Measurements from ENCODE around the gene RELA.

DNA sequence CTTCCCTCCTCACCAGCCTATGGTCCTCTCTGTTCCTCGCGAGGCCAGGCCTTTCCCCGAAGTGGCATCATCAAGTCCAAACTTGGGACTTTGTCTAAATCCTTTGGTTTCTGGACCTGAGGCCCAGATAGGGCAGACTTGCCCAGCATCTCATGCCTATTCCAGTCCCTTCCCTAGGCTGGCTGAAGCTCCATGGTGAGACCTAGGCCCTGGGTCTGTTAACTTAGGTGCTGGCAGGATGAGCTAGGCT is 11.5 kb downstream of the RELA start:
- TF ChIP-seq, protein P1, sequence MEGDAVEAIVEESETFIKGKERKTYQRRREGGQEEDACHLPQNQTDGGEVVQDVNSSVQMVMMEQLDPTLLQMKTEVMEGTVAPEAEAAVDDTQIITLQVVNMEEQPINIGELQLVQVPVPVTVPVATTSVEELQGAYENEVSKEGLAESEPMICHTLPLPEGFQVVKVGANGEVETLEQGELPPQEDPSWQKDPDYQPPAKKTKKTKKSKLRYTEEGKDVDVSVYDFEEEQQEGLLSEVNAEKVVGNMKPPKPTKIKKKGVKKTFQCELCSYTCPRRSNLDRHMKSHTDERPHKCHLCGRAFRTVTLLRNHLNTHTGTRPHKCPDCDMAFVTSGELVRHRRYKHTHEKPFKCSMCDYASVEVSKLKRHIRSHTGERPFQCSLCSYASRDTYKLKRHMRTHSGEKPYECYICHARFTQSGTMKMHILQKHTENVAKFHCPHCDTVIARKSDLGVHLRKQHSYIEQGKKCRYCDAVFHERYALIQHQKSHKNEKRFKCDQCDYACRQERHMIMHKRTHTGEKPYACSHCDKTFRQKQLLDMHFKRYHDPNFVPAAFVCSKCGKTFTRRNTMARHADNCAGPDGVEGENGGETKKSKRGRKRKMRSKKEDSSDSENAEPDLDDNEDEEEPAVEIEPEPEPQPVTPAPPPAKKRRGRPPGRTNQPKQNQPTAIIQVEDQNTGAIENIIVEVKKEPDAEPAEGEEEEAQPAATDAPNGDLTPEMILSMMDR (IDR thresholded peaks at IDR 0.05) = no peak
- TF ChIP-seq ELK1 (IDR thresholded peaks at IDR 0.05; ENCODE audit: low read depth, low read length) (no peak), POLR2A (IDR thresholded peaks at IDR 0.05; ENCODE audit: low read length) (no peak), MYC (IDR thresholded peaks at IDR 0.05; ENCODE audit: borderline replicate concordance, low read length) (no peak), CEBPB (IDR thresholded peaks at IDR 0.05) (no peak)
